B cell (primary cell): ENCODE measurements around the gene NMU.

Experiments
- CTCF ChIP-seq: fragments of 200-600 bp; IDR thresholded peaks from one replicate; pipeline ENCODE4 v1.8.0; 2022; ENCODE audit warnings: antibody characterized with exemption, mild to moderate bottlenecking
- EZH2 ChIP-seq: IDR thresholded peaks from 2 replicates; pipeline ENCODE4 v1.6.1; 2012; ENCODE audit warnings: borderline replicate concordance, low read depth, mild to moderate bottlenecking, moderate library complexity, low read length; ENCODE audit not compliant: insufficient read depth, poor library complexity, severe bottlenecking

- TF ChIP-seq CTCF (no peak), EZH2 (no peak)
These were observed 1.2 kb upstream of the NMU start for GRCh38 chr4:55637272-55637820.
